NCI-H2171 (cell line): ENCODE measurements around the gene PROS1.
"Not testable (repeated sequence)": the region's sequence is repeated elsewhere in the genome, so short reads cannot be mapped to it uniquely, and the experiment has no call there.

ENCODE experiments used
- DNase-seq: peaks from one replicate; lab custom pipeline; 2025; lab: John Stamatoyannopoulos, UW

Gene PROS1

DNA sequence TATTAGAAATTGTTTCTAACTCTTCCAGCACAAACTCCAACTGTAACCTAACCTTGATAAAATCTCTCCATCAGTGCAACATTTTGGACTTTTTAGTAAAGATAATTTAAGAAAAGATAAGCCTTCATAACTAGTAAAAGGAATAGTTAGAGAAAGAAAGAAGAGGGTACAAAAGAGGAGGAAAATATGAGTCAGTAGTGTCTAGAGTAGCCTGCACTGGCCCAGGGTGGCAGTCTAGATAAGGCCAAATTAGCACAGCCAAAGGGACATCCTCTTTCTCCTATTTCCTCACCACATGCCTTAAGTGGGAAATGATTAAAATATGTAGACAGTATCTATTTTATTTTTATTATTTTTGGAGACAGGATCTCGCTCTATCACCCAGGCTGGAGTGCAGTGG is 3.7 kb downstream of the PROS1 start:
- DNase-seq: no peak

DNA sequence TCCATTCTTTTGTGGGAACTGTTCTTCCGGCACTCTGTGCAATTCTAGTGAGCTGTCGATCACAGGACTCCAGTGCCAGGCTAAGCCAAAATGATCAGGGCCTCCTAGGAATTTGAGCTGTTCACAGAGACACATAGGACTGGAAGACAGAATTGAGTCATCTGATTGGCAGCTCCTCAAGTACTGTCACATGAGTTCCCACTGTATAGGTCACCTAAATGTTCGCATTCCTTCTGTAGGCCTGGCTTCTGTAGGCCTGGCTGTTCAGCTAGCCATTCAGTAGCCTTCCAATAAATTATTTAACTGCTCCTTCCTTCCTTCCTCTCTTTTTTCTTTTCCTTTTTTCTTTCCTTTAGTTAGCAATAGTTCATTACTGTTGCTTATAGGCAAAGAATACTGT is 4.3 kb downstream of the PROS1 start:
- no peak for DNase-seq

DNA sequence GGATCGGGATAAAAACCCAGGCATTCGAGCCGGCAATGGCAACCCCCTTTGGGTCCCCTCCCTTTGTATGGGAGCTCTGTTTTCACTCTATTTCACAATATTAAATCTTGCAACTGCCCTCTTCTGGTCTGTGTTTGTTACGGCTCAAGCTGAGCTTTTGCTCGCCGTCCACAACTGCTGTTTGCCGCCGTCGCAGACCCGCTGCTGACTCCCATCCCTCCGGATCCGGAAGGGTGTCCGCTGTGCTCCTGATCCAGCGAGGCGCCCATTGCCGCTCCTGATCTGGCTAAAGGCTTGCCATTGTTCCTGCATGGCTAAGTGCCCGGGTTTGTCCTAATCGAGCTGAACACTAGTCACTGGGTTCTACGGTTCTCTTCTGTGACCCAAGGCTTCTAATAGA is 8.6 kb downstream of the PROS1 start:
- DNase-seq: not testable (repeated sequence)

DNA sequence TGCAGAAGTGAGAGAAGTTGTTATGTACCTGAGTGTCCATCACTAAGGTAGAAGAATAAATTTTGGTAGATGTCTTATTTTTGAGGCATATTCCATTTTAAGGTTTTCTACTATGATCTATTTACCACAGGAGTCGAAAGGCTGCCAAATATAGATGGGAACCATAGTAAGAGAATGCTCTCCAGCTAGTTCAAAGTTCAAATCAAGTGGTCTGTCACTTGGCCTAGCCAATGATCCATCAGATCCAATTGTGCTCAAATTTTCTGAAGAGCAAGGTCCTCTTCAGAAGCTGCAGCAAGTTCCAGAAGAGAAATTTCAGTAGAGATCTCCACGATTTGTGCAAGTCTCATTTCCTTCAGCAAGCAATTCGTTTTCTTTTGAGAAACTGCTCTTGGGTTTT is 10.9 kb downstream of the PROS1 start:
- no peak for DNase-seq

DNA sequence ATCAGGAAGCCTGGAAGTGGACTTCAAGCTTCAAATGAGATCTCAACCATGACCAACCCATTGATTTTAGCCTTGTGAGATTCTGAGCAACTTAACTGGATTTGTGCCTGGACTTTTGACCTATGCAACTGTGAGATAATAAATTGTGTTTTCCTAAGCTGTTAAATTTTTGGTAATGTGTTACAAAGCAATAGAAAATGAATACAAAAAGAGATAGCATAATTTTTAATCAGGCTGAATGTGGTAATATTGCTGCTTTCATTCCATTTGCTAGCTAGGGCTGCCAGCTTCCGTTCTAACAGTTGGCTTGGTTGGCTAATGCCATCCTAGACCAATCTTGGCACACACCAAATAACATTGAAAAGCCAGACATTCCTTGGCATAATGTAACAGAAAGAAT is 12.2 kb downstream of the PROS1 start:
- no peak for DNase-seq

DNA sequence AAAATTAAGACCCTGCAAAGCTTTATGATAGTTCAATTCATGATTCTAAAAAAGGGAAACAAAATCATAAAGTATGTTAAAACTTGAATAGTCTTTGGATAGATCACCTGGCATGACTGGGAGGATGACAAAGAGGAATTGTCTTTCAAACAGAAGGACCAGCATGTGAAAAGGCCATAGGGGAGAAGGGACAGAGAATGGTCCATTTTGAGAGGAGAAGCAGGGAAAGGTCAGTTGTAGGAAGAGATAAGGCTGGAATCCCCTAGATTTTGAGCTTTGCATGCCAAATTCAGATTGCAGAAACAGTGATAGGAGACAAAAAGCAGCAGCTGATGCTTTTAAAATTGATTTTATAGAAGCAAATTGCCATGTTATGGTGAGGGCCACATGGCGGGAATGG is 12.7 kb downstream of the PROS1 start:
- DNase-seq: no peak

DNA sequence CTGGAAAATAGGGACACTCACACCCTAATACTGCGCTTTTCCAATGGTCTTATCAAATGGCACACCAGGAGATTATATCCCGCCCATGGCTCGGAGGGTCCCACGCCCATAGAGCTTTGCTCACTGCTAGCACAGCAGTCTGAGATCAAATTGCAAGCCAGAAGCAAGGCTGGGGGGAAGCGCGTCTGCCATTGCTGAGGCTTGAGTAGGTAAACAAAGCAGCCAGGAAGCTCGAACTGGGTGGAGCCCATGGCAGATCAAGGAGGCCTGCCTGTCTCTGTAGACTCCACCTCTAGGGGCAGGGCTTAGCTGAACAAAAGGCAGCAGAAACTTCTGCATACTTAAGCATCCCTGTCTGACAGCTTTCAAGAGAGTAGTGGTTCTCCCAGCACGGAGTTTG is 23.7 kb downstream of the PROS1 start:
- DNase-seq: peak; percentile 19

DNA sequence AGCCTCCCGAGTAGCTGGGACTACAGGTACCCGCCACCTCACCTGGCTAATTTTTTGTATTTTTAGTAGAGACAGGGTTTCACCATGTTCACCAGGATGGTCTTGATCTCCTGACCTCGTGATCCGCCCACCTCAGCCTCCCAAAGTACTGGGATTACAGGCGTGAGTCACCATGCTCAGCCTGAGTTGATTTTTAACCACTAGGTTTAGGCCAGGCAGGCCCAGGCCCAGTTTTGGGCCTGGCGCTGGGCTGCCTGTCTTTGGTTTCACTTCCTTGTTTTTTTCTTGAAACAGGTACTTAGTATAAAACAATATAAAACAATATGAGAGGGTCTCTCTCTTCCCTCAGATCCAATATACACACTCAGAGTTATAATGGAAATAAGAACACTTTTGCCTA is 36.2 kb downstream of the PROS1 start:
- DNase-seq: not testable (repeated sequence)

DNA sequence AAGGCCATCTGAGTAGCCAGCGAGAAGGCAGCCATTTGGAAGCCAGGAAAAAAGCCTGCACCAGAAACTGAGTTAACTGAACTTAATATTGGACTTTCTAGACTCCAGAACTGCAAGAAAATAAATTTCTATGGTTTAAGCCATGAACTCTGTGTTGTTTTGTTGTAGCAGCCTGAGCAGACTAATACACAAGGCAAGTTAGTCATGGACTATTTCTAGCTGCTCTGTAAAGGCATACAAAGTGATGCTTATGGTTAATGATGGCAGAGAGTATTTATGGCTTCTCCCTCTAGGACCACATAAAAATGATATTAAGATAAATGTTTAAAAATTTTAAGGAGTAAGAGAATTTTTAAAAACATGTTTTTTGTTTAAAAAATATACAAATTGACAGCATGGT is 37.1 kb downstream of the PROS1 start:
- DNase-seq: no peak

DNA sequence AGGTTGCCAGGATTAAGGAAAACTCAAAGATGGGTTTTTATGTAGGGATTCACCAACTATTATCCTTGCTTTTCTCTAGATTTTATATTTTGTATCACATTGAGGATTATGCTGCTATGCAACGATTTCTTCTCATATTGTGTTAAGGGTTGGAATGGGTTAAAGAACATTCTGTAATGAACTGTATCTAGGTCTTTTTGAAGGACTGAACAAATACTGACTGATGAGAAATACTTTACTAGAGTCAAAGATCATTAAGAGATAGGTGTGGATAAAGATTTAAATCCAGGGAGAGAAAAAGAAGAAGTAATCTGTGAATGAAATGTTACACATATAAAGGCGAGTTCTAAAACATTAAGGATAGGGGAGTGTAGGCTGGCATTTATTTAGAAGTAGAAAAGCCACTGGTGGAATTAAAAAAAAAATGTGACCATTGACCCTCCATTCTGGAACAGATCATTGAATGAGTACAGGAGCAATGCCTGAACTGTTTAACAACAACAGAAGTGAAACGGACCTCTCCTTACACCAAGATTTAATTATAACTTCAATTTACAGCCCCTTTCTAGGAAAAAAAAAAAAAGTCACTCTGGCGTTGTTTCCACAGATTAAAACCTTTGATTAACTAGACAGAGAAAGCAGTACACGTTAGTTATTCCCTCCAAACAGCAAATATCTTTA is 39.2 kb downstream of the PROS1 start:
- DNase-seq: no peak

DNA sequence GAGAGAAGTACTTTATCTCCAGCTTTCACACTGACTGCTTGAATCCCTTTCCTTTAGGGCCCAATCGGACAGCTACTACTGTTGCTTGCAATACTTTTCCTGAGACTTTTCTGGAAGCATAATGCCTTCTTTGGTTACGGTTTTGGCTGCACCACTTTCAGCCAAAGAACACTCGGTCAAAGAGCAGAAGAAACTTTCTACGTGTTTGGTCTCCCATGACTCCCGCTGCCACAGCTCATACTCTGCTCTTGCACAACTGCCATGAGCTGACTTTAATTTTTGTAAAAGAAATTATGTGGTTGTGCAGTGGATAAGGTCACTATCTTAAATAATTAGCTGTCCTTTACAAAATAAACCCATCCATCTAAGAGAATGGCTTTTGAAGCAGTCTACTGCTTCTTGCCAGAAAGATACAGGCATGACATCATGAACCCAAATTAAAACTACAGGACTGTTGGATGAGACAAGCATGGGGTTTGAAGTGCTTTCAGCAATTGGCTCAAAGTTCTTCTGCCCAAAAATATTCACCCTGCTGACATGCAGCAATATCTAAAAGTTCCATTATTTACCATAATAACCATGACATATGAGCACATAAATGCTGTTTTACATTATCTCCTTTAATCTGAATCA is 42.0 kb downstream of the PROS1 start:
- no peak for DNase-seq

DNA sequence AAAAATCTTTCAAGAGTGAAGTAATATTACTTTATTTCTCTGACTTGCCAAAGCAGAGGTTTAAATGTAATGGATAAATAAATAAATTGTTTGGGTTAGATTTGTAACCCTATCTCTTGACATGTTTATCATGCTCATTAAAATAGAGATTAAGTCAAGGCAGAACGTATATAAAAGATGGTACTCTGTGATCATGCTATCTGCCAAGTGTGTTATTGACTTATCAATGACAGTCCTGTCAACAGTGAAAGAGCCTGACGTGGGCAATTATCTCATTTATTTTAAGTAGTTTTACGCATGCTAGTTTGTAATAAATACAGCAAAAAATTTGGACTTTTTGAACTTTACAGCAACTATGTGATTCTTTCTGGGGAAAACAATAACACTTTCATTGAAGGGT is 43.7 kb downstream of the PROS1 start:
- DNase-seq: no peak

DNA sequence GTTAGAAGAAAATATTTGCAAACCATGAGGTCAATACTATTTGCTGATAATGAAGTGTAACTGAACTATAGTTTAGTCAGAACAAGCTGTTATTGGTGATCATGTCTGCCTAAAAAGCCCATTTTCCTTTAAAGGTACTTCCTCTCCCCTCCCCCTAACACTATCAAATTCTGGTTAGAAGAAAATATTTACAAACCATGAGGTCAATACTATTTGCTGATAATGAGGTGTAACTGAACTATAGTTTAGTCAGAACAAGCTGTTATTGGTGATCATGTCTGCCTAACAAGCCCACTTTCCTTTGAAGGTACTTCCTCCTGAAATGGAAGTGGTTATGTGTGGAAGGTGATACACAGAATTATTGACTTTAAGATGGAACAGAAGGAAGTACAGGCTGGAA is 46.9 kb downstream of the PROS1 start:
- DNase-seq: no peak

DNA sequence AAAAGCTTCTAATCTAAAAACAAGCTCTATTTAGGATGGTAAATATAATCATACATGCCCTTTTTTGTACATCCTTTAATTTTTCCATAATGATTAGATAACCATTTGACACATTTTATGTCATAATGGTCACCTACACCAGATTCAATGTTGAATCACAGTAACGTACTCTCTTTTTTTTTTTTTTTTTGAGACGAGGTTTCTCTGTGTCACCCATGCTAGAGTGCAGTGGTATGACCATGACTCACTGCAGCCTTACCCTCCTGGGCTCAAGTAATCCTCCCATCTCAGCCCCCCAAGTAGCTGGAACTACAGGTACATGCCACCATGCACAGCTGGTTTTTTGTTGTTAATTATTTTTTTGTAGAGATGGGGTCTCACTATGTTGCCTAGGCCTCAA is 49.2 kb downstream of the PROS1 start:
- DNase-seq: no peak

DNA sequence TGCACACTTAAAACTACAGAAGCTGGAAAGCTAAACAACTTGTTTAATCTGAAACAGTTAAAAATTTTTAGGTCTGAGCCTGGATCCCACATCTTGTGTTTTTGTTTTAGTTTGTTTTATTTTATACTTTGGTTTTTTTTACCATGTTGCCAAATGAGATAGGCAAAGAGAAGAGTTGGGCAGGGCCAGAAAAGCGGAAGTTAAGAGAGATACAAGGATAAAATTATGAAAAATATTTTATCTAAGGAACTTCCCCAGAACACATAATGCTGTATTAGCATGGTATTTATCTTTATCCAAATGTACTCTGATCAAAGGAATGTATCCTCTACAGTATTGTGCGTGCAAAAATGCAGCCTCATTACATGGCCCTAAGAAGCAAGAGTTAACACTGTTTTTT is 50.7 kb downstream of the PROS1 start:
- DNase-seq: no peak

DNA sequence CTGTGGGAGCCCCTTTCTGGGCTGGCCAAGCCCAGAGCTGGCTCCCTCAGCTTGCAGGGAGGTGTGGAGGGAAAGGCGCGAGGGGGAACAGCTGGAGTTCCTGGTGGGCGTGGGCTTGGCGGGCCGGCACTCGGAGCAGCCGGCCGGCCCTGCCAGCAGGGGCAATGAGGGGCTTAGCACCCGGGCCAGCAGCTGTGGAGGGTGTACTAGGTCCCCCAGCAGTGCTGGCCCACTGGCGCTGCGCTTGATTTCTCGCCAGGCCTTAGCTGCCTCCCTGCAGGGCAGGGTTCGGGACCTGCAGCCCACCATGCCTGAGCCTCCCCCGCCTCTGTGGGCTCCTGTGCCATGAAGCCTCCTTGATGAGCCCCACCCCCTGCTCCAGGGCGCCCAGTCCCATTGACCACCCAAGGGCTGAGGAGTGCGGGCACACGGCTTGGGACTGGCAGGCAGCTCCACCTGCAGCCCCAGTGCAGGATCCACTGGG is 56.1 kb downstream of the PROS1 start:
- not testable (repeated sequence) for DNase-seq

DNA sequence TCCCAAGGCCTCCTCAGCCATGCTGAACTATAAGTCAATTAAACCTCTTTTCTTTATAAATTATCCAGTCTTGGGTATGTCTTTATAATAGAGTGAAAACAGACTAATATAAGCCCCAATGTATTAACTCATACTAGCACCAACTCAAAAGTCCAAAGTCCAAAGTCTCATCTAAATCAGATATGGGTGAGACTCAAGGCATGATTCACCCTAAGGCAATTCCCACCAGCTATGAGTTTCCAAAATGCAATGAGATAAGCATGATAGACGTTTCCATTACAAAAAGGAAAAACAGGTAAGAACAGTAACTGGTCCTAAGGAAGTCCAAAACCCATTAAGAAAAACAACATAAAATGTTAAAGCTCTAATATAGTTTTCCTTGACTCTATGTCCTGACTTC is 60.1 kb downstream of the PROS1 start:
- not testable (repeated sequence) for DNase-seq

DNA sequence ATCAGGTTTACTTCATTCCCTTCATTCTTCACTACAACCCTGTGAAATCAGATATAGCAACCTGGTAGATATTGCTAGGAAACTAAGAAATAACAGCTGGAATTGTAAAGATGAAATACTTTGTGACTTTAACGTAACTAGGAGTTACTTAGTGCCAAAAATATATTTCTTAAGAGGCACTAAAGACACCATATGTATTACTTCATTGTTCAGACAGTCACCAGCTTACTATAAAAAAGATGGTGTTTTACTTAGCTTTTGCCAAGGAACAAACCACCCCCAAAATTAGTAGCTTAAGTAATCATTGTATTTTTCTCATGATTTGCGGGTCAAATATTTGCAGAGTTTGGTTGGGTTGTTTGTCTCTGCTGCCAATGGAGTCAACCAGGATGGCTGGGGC is 62.5 kb downstream of the PROS1 start:
- no peak for DNase-seq

DNA sequence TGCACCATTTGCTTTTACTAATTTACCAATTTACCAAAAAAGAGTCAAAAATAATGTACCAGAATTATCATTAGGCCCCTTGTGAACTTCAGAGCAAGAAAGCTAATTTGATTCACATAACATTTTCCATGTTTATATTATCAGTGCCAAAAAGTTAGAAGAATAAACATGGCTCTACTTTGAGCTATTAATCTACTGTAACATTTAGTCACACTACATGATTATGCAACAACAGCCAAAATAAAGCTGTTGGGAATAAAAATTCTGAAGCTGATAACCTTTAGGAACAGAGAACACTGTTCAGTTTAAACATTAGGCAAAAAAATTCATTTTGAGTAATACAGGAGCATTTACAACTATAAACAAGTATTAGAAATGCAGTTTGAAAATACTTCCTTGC is 63.6 kb downstream of the PROS1 start:
- DNase-seq: no peak

DNA sequence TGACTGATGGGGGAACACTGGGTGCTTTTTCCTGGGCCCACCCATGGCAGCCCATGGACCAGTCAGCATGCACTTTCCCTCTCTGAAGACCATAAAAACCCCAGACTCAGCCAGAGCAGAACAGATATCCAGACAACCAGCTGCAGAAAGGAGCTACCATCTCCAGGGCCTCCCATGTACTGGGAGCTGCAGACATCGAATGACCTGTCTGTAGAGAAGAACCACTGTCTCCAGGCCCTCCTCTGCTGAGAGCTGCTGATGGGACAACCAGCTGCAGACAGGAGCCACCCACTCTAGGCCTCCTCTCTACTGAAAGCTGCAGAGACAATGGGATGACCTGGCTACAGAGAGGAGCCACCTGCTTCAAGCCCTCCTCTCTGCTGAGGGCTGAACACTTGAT is 66.6 kb downstream of the PROS1 start:
- no peak for DNase-seq

DNA sequence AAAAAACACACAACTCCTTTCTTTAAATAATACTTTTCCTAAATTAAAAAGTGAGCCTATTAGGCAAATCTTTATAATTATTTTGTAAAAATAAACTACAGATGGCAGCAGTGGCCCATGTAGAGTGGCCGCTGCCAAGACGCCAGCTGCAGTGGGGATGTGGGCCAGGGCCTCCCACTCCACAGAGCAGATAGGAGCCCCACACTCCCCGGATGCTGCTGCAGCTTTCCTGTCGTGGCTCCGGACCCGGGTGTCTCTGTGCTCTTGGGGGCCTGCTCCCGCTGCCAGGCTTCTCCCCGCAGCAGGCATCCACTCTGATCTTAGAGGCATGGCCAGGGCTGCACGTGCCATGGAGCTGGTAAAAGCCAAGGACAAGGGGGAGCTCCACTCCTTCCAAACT is 67.5 kb downstream of the PROS1 start:
- DNase-seq: no peak

DNA sequence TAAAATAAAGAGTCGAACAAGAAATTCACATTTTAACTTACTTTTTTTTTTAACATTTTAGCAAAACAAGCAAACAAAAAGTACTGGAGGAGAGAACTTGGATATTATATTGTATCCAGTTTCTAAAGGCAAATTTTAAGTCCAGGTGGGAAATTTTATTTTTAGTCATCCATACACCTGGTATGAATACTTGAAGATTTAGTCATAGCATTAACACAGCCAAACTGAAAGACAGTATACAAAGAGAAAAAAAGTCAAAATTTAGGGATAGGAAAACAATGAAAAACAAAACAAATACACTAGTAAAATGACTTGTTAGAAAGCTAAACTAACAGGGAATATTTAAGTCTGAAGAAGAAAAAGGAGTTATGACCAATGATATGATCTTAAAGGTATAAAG is 69.1 kb downstream of the PROS1 start:
- no peak for DNase-seq

DNA sequence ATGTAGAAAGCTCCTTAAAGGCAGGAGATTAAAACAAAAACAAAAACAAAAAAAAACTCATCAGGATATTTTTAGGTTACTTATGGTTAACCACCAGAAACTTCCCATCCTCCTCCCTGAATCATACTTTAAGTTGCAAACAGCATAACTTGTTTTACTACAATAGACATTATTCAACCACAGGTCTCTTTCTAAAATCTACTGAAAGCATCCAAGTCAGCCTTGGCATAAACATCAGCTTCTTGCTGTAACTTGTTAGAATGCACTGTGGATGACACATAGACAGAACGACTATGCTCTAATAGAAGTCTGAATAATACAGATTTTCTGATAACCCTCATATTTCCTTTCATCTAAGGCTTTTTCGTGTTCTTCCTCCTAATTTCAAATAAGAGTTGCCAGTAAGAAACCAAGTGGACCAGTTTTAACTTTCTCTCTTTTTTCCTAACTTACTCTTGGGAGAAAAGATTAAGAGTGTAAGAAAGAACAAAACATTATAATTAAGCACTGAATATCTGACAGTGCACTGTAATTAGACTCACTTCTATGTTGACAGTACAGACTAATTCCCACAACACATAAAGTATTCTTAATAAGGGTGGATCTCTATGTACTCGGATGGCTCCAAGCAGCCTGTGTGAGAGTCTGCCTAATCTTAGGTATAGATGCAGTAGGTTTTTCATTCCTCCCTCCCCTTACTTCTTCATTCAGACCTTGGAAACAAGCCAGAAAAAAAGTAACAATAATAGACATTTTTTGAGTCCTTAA is 95.3 kb downstream of the PROS1 start:
- not testable (repeated sequence) for DNase-seq
